ENCODE data around the gene EPS8L2.

GRCh38 chr11:656866-657265, 49.2 kb upstream of the EPS8L2 start:
- TF ChIP-seq POLR2A (IDR thresholded peaks at IDR 0.05; ENCODE audit: low read depth, low read length), result no peak
- TF ChIP-seq CTCF (conservative IDR thresholded peaks at IDR 0.05; ENCODE audit: low read depth, low read length), result no peak
- no peak for TF ChIP-seq RFX5 (IDR thresholded peaks at IDR 0.05; ENCODE audit: low read depth, low read length)
- TF ChIP-seq CEBPB (IDR thresholded peaks at IDR 0.05; ENCODE audit: low read depth, low read length), result no peak
- no peak for TF ChIP-seq ELK1 (IDR thresholded peaks at IDR 0.05; ENCODE audit: borderline replicate concordance, low read depth, low read length)
- TF ChIP-seq MAFK (IDR thresholded peaks at IDR 0.05; ENCODE audit: low read depth, low read length), result no peak
